ENCODE measurements around the gene CNBP. TPM values are rescaled to one million over a fixed set of nuclear protein-coding genes. Genes with fewer than 3 reads are reported as not detected.
"Not testable (repeated sequence)": the region's sequence is repeated elsewhere in the genome, so short reads cannot be mapped to it uniquely, and the experiment has no call there.

The CNBP gene
- total and polyA plus RNA-seq, 7 donors: 423 to 850 (median 754) TPM

DNA sequence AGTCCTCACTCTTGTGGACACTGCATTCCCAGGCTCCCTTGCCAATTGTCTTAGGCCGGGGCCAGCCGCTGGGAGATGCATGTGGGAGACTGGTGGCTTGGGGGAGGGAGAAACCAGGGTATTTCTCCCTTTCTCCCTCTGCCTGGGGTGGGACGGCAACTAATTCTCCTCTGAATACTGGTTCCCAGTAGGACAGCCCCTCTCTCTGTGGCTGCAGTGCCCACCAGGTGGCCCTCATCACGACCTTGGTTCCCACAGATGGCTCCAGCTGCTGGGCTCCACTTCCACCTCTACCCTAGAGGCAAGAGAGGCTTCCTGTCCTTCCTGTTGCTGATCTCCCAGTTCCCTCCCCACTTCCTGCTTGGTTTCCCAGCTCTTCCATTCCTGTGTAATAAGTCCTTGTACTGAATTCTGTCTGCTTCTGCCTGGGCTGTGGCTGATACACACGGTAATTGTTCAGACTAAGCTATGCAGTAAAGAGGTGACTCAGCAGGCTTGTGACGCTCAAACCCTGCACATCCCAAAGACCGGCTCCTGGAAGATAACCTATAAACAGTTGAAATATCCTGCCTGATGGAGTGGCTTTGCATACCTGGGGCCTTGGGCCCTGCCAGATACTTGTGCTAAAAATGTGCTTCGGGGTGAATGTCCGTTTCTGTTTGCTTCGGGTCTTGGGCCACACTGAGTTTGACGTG is 45.3 kb upstream of the CNBP start:
- Histone ChIP-seq H3K27ac (peak overlapping the region; percentile 97), H3K4me1 (peaks cover 40% of the 10 kb centered on the region), H3K27me3 (ENCODE audit: insufficient read depth in 3 of 3, low read length in 2 of 3) (no peaks in the 10 kb centered on the region), H3K36me3 (ENCODE audit: insufficient read depth in 1 of 2, low read depth in 1 of 2) (no peaks in the 10 kb centered on the region), H3K9me3 (no peaks in the 10 kb centered on the region), H3K4me3 (no peak overlapping the region)
- TF ChIP-seq, protein P1, sequence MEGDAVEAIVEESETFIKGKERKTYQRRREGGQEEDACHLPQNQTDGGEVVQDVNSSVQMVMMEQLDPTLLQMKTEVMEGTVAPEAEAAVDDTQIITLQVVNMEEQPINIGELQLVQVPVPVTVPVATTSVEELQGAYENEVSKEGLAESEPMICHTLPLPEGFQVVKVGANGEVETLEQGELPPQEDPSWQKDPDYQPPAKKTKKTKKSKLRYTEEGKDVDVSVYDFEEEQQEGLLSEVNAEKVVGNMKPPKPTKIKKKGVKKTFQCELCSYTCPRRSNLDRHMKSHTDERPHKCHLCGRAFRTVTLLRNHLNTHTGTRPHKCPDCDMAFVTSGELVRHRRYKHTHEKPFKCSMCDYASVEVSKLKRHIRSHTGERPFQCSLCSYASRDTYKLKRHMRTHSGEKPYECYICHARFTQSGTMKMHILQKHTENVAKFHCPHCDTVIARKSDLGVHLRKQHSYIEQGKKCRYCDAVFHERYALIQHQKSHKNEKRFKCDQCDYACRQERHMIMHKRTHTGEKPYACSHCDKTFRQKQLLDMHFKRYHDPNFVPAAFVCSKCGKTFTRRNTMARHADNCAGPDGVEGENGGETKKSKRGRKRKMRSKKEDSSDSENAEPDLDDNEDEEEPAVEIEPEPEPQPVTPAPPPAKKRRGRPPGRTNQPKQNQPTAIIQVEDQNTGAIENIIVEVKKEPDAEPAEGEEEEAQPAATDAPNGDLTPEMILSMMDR (IDR thresholded peaks at IDR 0.05): no peak
- WGBS, 3 donors: 48 to 65% (median 55%) methylated on average over 11 of the region's 11 CpGs
- DNase-seq (no peak), ATAC-seq (no peak)
- intact Hi-C loops (cut with DNase I): loop anchor here in 1 of 2 donors (5.0 kb wide), 1 partner anchor 47 kb away; the partner anchor contains the start of gene CNBP

DNA sequence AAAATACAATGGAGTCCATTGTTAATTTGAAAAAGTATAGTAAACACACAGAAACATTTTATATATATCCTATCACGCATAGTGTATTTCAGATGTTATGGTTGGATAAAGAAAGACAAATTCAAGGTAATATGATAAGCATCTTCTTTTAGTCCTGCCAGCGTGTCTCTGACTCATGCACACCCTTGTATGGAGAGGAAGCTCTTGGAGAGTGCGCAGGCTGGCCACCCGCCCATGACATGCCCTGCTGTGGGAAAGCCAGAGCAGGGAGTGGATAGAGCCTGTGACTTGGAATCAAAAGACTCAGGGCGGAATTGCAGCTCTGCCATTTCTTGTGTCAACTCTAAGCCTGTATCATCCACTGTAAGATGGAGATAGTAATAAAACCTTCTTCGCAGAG is 42.7 kb upstream of the CNBP start:
- ATAC-seq (peak; percentile 89 to 91 (median 90)), DNase-seq (peak; percentile 91 to 97)
- WGBS, 3 donors: 17 to 31% (median 21%) methylated on average over 6 of the region's 6 CpGs
- H3K4me1 ChIP-seq: peaks cover 45% of the 10 kb centered on the region
- no peaks in the 10 kb centered on the region for H3K9me3 ChIP-seq
- no peaks in the 10 kb centered on the region for H3K36me3 ChIP-seq (ENCODE audit: insufficient read depth in 1 of 2, low read depth in 1 of 2)
- intact Hi-C loops (cut with DNase I): loop anchor here (1.0 to 5.0 kb wide), 3 partner anchors 44 to 65 kb away; partner anchors contain the start of genes CNBP (in 1 of the 2) and ISY1 (in 1 of the 2)
- H3K27ac ChIP-seq: peak overlapping the region; percentile 97
- no peaks in the 10 kb centered on the region for H3K27me3 ChIP-seq (ENCODE audit: insufficient read depth in 3 of 3, low read length in 2 of 3)
- H3K4me3 ChIP-seq: peak overlapping the region; percentile 27
- TF ChIP-seq, protein P1 (IDR thresholded peaks at IDR 0.05): no peak

DNA sequence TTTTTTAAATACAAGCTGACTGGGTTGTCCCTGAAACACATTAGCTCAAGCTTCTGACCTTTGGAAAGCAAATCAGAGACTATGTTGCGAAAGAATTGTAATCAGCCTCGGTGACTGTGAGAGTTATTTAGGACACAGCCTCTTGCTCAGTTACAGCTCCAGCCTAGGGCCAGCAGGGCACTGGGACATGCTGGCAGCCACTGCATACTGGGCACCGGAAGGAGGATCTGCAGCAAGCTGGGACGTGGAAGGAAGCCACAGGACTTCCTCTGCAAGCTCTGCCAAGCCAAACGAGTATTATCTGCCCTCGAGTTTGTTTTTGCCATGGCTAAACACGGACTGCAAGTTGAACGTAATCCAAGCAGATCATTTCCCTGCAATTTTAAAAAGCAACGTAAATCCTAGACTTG is 41.3 kb upstream of the CNBP start:
- Histone ChIP-seq H3K9me3 (no peaks in the 10 kb centered on the region), H3K4me3 (peak overlapping the region; percentile 33), H3K36me3 (ENCODE audit: insufficient read depth in 1 of 2, low read depth in 1 of 2) (no peaks in the 10 kb centered on the region), H3K4me1 (peaks cover 39% of the 10 kb centered on the region), H3K27ac (peak overlapping the region; percentile 97), H3K27me3 (ENCODE audit: insufficient read depth in 3 of 3, low read length in 2 of 3) (no peaks in the 10 kb centered on the region)
- ATAC-seq (peak; percentile 90 to 95 (median 90)), DNase-seq (peak; percentile 89 to 96)
- intact Hi-C loops (cut with DNase I): loop anchor here (1.0 to 5.0 kb wide), 3 partner anchors 28 to 43 kb away; partner anchors contain the start of gene CNBP (in 1 of the 2)
- TF ChIP-seq, protein P1 (IDR thresholded peaks at IDR 0.05): no peak
- 1 to 4% (median 1%) methylated on average over 9 of the region's 9 CpGs for WGBS, 3 donors

DNA sequence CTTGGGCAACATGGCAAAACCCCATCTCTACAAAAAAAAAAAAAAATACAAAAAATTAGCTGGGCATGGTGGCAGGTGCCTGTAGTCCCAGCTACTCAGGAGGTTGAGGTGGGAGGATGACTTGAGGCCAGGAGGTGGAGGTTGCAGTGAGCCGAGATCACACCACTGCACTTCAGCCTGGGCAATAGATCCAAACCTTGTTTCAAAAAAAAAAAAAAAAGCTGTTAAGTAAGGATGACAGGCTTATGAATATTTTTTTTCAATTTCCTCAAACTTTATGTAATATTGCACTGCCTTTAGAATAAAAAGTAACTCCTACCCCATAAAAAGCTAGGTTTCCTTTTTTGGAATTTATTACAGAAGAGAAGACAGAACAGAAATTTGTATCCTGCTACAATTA is 40.7 kb upstream of the CNBP start:
- not testable (repeated sequence) for H3K9me3 ChIP-seq; H3K27me3 ChIP-seq (ENCODE audit: insufficient read depth in 3 of 3, low read length in 2 of 3); H3K36me3 ChIP-seq (ENCODE audit: insufficient read depth in 1 of 2, low read depth in 1 of 2); DNase-seq; ATAC-seq
- H3K4me3 ChIP-seq: peak overlapping the region; percentile 33
- intact Hi-C loops (cut with DNase I): loop anchor here in 1 of 2 donors (2.0 kb wide), 1 partner anchor 28 kb away; no protein-coding TSS in a partner anchor
- H3K27ac ChIP-seq: peak overlapping the region; percentile 97
- 27 to 69% (median 34%) methylated on average over 1 of the region's 1 CpG for WGBS, 3 donors
- peaks cover 39% of the 10 kb centered on the region for H3K4me1 ChIP-seq

DNA sequence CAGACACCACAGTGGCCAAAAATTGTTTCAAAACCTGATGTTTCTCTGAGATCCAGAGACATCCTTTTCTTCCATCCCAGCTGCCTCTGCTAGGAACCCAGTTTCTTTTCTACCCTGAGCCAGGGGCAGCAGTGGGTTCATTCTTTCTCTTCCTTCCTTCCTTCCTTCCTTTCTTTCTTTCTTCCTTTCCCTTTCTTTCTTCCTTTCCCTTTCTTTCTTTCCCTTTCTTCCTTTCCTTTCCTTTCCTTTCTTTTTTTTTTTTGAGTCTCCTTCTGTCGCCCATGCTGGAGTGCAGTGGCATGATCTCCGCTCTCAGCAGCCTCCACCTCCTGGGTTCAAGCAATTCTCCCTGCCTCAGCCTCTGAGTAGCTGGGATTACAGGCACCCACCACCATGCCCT is 35.0 kb upstream of the CNBP start:
- H3K27me3 ChIP-seq (ENCODE audit: insufficient read depth in 3 of 3, low read length in 2 of 3): no peaks in the 10 kb centered on the region
- ATAC-seq: no peak
- intact Hi-C loops (cut with DNase I): no loop called here

More for the DNA sequence above, 35.0 kb upstream of the CNBP start:
- 88 to 90% (median 89%) methylated on average over 2 of the region's 2 CpGs for WGBS, 3 donors
- Histone ChIP-seq H3K36me3 (ENCODE audit: insufficient read depth in 1 of 2, low read depth in 1 of 2) (no peaks in the 10 kb centered on the region), H3K27ac (no peak overlapping the region), H3K4me1 (peaks cover 2% of the 10 kb centered on the region), H3K9me3 (no peaks in the 10 kb centered on the region), H3K4me3 (no peak overlapping the region)
- DNase-seq: no peak
- TF ChIP-seq, protein P1 (IDR thresholded peaks at IDR 0.05): no peak

All from psoas muscle (tissue), 8 donors.